ENCODE results near the gene KLK8.

Gene KLK8, protein sequence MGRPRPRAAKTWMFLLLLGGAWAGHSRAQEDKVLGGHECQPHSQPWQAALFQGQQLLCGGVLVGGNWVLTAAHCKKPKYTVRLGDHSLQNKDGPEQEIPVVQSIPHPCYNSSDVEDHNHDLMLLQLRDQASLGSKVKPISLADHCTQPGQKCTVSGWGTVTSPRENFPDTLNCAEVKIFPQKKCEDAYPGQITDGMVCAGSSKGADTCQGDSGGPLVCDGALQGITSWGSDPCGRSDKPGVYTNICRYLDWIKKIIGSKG

DNA sequence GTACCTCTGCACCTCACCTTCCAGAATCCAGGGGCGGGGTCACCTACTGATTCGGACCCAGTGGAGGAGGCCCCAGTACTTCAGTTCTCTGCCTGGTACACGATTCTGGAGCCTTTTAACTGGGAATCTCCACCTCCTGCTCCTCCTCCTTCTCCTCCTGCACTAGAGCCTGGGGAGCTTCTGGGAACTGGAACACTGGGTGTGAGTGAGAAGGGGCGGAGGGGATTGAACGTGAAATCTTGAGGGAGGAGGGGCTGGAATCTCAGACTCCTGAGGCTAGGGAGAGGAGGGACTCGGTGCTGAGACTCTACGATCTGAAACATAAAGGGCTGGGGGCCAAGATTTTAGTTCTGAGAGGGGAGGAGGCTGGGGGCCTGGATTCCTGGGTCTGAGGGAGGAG is at the start of gene KLK8:
KLK8 (minus strand) TSS at position 90 of the 400 bp plus-strand sequence. CDS start 437 bp downstream, outside the sequence.
- DNase-seq, result no peak

DNA sequence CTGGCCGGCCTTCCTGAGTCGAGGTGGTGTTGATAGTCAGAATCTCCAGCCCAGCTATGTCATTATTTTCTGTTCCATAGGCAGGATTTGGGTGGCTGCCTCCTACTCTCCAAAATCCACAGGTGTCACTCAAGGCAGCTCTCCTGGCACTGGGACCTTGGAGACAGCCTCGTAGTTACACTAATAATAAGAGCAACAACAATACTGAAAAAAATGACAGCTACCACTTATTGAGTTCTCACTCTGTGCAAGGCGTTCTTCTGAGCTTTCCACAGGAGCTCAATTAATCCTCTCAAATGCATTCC is 45.6 kb upstream of the KLK8 start:
- DNase-seq, result no peak

DNA sequence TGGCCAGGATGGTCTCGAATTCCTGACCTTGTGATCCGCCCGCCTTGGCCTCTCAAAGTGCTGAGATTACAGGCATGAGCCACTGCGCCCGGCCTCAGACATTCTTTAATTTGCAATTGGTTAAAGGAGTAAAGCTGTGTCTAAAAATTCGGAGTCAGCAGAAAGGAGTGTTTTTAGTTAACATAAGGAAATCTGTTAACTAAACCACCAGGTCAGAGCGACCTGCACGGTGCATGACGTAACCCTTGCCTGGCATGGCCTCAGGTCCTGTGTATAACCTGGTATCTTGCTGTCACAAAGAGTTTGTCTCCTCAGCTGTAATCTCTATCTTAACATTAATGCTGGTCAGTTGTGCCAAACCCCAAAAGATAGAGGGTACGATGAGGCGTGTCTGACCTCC is 42.9 kb upstream of the KLK8 start:
- no peak for DNase-seq

DNA sequence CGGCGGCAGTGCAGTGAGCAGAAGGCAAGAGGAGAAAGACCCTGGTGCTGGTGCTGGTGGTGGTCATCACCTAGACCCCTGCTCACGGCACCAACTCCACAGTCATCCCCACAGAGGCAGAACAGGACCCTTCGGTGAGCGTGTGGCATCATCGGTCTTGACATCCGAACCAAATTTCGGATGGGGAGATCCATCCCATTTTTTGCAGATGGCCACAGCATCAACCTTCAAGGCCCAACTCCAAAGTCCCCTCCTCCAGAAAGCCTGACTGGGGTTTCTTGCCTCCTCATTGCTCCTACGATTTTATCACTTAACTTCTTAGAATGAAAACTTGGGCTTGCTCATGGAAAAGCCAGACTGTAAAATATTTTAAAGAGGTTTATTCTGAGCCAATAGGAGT is 42.1 kb upstream of the KLK8 start:
- DNase-seq, result no peak

DNA sequence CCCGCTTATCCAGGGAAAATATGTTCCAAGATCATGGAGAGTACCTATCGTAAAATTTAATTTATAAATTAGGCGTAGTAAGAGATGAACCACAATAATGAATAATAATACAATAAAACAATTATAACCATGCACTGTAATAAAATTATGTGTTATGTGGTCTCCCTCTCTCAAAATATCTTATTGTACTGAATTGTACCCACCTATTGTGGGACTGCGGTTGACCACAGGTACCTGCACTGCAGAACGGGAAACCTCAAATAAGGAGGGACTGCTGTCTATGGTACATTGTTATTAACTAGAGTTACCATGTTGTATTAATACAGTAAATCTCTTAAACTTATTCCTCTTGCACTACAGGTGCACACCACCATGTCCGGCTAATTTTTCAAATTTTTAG is 38.7 kb upstream of the KLK8 start:
- no peak for DNase-seq

DNA sequence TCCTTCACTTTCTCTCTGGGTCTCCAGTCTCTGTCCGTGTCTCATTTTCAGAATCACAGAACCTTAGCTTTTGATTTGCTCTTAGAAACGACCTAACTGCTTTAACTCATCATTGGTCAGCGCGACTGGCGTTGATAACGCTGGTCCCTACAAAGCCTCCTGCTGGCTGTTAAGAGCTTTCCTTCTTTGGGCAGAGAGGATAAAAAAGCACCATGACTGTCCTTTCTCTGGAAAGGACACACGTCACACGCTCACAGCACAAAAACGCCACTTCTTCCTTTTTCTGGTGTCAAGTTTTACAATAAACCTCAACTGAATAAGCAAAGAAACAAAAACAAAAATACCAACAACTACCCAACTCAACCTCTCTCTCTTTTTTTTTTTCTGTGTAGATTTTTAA is 35.1 kb upstream of the KLK8 start:
- no peak for DNase-seq

DNA sequence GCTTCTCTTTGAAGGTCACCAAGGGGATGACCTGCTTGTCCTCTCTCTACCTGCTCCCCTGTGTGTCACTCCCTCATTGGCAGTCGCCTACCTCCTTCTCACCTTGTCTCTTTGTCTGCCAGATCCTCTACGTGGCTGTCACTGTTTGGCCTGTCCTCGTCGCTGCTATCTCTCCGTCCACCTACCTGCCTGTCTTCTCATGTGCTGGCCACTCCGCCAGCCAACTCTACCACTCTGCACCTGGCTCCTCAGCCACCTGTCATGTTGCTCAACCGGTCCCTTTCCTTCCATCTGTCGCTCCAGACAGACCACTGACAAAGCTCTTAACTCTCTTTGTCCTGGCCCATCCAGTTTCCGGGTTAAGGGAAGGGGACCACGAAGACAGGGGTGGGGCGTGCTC is 33.3 kb upstream of the KLK8 start, which contains the start of gene KLK12:
KLK12 (minus strand) TSS at position 299 of the 400 bp plus-strand sequence. CDS start 381 bp downstream, outside the sequence.
- DNase-seq, result no peak

DNA sequence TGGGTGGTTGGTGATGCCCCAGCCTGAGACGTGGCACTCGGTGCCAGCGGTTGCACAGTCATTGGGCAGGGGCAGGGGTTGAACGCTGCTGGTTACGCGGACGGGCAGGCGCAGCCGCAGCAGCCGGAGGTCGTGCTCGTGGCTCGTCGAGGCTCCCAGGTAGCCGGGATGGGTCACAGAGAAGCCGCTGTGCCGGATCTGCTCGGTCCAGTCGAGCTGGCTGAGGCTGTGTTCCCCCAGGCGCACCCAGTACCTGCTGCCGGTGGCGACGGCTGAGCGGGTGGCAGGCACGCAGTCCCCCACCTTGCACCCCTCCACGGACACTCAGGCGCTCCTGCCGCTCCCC is 30.4 kb upstream of the KLK8 start:
- no peak for DNase-seq

DNA sequence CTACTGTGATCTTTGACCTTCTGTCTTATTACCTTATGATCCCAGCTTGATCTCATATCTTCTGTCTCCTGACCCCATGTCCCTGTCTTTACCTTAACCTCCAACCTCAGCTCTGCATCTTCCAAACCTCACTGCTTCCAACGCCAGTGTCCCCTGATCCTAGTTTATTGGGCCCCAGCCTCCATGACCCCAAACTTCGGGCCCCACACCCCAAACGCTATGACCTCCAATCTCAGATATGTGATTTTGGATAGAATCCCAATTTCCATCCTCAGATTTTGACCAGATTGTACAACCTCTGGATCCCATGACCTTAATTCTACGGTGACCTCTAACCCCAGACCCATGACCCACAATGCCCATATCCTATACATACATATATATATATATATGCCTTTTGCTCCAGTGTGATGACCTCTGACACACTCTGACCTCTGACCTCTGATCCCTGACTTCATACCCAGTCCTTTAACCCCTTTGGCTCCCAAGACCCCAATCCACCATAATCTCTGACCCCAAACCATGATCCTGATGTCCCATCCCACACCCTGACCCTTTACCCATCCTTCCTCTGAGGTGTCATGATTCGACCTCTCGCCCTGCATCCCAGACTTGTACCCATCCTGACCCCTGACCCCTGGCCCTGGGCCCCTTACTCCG is 29.9 kb upstream of the KLK8 start:
- no peak for DNase-seq

DNA sequence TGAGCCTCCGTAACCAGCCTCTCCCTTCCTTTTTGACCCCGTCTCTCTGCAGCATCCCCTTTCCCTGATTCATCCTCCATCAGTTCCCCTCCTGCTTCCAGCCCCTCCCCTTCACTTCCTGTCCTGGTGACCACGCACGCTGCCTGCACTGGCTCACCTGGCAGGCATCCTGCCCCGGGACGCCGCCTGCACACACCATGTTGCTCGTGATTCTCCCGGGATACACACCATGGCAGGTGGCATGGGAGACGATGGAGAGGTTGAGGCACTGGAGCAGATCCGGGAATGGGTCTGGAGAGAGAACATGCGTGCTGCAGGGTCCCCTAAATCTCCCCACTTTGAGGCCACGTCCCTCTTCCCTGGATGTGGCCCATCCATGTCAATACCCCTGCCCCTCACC is 29.2 kb upstream of the KLK8 start:
- DNase-seq, result no peak

DNA sequence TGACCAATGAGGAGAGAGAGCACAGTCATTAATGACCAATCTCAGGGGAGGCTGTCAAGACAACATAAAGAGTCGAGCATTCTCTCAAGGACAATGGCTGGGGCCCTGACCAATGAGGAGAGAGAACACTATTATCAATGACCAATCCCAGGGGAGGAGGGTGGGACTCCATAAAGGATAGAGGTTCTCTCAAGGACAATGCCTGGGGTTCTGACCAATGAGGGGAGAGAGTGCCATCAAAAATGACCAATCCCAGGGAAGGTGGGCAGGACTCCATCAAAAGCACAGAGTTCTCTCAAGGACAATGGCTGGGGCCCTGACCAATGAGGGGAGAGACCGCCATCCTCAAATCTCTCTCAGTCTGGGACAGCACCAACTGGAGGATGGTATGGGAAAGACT is 28.3 kb upstream of the KLK8 start:
- no peak for DNase-seq

DNA sequence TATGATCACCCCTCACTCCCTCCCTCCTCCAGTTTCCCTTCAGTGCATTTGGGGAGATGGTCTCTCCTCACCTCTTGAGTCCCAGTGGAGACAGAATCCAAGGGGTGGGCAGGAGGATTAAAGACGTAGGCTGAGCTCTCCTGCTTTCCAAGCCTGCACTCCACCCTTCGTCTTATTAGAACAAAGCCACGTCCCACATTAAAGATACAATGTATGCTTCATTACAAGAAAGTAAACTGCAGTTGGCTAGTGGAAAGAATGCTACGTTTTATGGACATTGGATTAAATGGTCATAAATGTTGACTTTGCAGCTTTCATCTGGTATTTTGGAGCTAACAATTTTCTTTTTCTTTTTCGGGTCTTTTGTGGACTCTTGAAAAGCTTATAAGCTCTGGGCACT is 26.5 kb upstream of the KLK8 start:
- no peak for DNase-seq

DNA sequence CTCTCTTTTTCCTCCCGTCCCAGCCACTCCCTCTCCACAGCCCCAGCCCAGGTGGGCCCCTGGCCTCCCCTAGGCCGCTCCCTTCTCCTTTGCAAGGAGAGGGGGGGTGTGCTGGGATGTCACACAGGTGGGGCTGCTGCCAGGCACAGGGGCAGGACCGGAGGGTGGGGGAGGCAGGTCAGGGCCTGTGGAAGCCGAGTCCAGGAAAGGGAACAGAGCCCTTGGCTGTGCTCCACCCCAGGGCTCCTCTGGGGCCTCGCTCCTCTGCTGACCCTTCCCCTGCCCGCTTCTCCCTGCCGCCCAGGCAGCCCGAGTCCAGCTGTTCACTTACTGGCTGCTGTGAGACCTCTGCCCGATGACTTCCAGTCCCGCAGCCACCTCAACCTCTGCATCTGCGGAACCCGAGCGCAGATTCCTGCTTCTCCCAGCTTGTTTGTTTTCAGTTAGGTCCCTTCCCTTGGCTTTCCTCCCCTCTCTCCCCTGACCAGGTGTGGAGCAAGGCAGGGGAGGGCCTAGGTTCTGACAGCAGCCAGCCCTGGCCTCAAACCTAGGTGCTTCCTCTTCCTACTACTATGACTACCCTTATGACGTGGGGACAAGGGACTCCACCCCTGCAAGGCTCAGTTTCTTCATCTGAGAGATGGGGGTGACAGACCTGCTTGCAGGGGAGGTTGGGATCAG is 25.9 kb upstream of the KLK8 start:
- no peak for DNase-seq

DNA sequence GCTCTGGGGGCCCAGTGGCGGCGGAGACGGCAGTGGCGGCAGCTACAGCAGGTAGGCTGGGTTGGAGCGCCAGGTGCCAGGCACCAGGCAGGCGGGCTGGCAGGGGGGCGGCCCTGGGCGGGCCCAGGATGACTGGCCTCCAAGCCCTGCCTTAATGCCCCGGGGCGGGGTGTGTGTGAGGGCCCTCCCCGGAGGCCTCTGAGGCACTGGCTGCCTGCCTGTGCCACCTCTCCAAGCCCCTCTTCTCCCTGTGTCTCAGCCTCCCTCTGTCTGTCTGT is 25.1 kb upstream of the KLK8 start, which contains the start of gene KLK11:
KLK11 (minus strand) TSS at position 63 of the 278 bp plus-strand sequence. CDS start 985 bp downstream, outside the sequence.
- DNase-seq, result no peak

DNA sequence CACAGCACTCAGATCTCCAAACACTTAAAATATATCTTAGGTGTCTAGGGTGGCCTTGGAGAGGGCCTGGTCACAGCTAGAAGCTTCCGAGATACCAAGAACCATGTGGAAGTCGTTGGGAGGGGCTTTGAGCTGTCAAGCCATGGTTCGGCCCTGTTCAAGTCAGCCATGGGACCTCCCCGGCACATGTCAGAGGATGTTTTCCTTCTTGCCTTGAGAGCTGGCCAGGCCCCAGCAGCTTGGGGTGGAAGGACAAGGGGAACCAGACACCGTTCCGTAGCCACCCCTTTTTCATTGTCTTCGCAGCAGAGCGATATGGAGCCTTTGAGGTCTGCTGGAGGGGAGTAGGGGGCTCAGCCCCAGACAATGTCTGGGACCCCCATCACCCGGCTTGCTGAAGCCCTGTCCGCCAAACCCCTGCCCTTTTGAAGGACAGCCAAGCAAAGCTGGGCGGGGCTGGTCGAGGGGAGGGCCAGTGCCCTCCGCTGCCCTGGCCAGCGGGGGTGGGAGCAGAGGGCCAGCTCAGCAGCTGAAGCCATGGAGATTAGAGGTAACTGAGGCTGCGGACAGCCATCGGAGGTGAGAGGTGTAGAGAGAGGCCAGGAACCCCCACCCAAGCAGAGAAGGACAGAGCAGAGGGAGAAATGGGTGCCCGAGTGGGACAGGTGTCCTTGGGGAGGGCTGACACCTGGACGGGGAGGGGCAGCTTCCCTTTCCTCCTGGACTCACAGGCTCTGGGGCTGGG is 24.6 kb upstream of the KLK8 start:
- no peak for DNase-seq

DNA sequence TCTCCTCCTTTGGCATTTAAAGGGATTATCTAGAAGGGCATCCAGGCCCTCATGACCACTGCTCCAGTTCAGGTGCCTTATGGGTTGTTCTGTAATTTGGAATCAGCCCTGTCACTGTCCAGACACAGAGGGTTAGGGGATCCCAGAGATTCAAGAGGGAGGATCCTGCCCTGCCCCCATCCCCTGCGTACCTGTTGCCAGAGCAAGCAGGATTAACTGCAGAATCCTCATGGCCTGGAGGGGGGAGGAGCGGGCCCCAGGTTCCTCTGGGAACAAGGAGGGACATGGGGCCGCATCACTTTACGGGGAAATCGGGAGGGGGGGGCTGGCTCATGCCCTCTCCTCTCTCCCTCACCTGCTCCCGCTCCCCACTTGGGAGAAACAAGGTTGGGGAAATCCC is 24.0 kb upstream of the KLK8 start:
- DNase-seq, result no peak

DNA sequence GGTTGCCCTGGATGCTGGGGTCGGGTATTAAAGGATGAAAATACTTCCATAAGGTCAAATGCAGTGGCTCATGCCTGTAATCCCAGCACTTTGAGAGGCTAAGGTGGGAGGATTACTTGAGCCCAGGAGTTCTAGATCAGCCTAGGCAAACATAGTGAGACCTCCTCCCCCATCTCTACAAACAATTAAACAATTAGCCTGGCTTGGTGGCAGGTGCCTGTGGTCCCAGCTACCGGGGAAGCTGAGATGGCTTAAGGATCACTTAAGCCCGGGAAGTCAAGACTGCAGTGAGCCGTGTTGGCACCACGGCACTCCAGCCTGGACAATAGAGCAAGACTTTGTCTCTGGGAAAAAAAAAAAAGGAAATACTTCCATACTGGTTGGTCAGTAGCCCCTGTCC is 23.5 kb upstream of the KLK8 start:
- no peak for DNase-seq

DNA sequence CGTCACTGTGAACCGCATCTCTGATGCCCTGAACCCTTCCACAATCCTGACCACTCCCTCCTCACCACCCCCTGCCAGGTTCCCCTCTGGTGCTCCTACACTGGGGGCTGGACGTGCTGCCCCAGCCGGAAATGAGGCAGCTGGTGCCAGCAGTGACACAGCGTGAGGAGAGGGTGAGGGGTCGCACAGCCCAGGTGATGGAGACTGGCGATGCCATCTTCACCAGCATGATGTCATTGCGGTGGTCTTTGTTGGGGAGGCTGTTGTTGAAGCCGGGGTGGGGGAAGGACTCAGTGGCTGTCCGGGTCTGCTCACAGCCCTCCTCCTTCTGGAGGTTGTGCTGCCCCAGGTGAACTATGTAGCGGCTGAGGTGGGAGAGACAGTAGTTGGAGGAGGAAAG is 22.5 kb upstream of the KLK8 start:
- no peak for DNase-seq

DNA sequence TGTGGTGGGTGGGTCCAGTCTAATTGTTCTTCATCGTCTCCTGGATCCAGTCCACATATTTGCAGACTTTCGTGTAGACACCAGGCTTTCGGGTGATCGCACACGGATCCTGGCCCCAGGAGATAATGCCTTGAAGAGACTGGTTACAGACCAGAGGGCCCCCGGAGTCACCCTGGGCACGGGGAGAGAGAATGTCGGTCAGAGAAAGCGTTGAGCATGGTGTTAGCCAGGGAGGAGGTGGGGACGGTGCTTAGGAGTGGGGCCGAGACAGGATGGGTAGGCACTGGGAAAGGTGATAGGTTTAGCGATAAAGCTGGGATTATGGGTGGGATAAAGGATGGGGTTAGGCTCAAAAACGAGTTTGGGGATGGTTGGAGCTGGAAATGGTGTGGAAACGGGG is 21.1 kb upstream of the KLK8 start:
- DNase-seq, result no peak

DNA sequence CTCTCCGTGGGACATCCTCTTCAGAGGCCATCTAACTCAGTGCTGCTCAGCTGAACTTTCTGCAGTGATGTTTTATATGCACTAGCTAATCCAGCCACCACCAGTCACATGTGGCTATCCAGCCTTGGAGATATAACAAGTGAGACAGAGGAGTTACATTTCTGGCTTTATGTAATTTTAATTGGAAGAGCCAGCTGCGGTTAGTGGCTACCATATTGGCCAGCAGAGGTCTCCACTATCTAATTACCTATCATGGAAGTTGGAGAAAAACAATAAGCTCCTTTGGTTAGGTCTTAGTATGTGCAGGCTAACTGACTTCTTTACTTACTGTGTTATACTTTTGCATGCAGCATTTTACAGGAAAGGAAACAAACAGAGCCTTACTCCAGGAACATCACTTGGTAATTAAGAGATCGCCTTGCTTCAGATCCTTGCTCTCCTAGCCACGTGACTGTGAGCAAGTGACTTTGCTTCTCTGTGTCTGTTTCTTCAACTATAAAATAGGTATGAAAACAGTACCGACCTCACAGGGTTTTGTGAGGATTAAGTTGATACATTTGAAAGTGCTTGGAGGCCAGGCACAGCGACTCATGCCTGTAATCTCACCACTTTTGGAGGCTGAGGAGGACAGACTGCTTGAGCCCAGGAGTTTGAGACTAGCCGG is 19.7 kb upstream of the KLK8 start:
- DNase-seq, result peak in 1 of 2 donors; percentile 21

DNA sequence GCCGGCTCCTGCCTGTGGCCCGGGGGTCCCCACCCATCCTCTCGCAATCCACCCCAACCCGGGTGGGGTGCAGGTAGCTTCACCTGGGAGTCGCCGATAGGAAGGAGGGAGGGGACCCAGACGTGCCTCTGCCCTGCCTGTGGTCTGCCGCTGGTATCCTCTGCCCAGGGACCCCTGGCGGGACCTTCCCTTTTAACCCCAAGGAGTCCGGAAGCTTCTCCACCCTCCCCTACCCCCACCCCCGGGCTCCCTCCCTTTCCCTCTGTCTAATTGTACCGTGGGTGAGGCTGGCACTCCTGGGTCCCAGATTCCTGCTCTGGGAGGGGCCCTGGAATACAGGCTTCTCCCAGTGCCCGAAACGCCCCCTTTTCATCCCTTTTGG is 18.1 kb upstream of the KLK8 start, which contains the start of gene KLK10:
KLK10 (minus strand) TSS at position 166 of the 382 bp plus-strand sequence. CDS start 579 bp downstream, outside the sequence.
- no peak for DNase-seq

DNA sequence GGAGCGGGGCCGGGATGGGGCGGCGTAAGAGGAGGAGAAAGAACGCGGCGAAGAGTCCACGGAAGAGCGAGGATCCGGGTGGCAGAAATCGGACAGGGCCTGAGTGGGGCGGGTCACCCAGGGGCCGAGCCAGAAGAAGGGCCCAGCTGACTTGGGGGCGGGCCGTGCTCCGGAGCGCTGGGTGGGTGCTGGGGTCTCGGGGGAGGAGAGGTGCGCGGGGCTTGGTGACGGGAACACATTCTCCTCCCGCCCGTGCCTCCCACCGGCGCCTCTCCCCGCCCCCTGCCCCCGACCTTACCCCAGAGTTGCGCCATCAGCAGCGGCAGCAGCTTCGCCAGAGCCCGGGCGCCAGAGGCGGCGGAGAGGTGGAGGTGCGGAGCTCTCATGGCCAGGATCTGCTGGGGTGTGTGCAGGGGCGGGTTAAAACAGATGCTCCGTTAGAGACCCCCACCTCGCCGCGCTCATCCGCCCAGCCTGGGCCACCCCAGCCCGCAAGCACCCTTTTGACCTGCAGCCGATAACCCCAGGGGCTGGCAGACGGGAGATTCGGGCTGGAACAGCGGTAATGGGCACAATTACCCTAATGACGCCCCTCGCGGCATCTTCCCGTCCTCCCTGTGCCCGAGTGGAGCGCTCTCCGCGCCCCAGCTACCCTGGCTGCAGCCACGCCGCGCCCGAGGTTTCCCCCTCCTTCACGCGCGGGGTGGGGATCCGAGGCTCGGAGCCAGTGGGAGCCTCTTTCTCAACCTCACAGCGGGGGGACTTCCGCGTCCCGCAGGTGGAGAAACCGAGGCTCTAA is 17.5 kb upstream of the KLK8 start:
- DNase-seq, result no peak

Data from CD4-positive, alpha-beta T cell treated with Interleukin-4 for 1 hour (primary cell).